GM19468 (cell line): ENCODE data around the gene AP1B1.

Experiments
- ATAC-seq: cut with Tn5 transposase; IDR thresholded peaks from one replicate; pipeline ENCODE4 v1.9.1; 2021; ENCODE audit warnings: mild to moderate bottlenecking, moderate library complexity, moderate number of reproducible peaks; ENCODE audit not compliant: unreplicated experiment; ENCODE audit errors: extremely low read depth

AP1B1 gene

DNA sequence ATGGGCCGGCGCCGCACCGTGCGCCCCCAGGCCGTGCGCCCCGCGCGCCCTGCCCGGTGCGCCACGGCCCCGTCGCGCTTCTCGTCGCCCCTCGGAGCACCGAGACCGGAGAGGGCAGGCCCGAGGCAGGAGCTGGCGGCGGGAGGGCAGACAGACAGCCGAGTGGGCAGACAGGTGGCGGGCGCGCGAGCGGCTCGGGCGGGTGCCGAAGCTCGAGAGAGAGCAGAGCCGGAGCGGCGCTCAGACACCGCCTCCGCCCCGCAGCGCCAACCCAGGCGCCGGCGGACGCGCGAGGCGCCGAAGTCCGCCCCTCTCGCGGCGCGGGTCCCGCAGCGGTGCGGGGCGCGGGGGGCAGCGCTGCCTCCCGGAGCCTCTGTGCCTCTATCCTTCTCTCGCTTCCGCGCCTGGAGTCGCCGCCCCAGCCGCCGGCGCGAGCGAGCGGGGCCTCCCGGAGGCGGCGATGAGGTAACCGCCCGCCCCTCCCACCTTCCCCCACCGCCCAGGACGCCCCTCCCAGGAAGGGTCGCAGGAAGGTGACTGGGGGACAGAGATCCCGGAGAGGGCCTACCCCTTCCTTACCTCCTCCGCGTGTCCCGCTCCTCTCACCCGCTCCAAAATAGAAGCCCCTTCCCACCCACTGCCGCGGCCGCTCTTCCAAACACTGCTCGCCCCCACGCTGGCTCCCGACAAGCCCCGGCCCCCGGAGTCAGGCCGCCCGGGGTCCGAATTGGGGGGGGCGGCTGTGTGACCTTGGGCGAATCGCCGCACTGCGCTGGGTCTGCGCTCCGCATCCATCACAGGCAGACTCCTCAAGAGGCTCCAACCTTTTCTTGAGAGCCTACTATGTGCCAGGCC lies 72.9 kb downstream of the AP1B1 start, which contains the start of gene RASL10A:
TSS of gene RASL10A (minus strand) at position 412 of the 855 bp plus-strand sequence. CDS start 451 bp downstream, outside the sequence.
- ATAC-seq = no peak

DNA sequence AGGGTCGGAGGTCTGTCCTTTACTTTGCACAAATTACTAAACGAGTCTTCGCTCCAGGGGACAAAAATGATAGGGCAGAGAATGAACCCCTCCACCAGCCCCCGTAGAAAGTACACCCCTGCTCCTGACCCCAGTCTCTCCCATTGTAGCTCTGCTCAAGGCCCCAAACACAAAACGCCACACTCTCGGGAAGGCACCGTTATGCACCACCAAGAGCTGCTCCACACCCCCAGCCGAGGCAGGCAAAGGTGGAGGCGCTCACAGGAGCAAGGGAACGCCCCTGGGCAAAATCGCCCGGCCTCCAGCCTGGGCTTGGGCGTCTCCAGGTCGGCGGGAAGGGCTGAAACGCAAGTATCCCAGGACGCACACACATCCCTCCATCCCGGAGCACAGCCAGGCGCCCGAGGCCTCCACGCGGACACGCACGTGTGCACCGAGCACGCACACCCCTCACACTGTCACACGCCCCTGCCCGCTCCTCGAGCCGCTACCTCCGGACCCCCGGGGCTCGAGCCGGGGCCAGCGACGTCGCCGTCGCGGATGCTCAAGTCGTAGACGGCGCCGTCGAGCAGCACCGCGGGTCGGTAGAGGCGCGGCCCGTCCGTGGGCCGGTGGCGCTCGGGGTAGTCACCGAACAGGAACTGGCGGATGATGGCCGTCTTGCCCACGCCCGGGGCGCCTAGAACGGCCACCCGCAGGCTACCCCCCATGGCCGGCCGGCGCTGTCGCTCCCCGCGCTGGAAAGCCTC lies 73.7 kb downstream of the AP1B1 start:
- ATAC-seq = no peak

DNA sequence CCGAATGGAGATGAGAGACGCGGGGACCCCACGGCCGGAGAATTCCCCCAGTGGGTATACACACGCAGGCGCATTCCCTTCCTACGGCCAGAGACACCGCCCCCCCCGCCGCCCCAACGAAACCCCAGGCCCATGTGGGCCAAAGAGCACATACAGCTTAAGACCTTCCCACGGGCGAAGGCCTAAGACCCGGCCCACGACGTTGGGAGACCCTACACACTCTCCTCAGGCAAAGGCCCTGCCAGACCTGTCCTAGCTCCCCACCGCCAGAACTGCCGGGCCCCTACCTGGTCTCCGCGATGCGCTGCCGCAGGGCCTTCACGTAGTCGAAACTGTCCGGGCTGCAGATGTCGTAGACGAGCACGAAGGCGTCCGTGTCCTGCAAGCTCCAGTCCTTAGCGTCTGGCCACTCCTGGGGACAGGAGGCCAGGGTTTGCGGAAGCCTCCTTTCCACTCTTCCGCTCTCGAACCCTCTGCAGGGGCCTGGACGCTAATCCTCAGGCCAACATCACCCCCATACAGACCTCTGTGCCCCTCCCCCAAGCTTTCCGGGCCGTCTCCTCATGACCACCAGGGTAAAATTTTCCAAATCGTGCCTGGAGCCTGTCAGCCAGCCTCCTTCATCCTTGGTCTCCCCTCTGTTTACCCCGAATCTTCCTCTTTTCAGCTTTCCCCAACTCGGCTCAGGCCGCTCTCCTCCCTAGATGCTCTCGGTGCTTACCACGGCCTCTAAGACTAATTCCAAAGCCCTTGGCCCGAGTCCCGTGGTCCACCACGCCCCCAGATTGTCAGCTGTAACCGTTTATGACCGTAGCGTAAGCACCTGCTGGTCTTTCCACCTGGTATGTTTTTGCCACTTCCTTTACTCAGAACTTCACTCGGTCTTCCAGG lies 74.5 kb downstream of the AP1B1 start:
- no peak for ATAC-seq

DNA sequence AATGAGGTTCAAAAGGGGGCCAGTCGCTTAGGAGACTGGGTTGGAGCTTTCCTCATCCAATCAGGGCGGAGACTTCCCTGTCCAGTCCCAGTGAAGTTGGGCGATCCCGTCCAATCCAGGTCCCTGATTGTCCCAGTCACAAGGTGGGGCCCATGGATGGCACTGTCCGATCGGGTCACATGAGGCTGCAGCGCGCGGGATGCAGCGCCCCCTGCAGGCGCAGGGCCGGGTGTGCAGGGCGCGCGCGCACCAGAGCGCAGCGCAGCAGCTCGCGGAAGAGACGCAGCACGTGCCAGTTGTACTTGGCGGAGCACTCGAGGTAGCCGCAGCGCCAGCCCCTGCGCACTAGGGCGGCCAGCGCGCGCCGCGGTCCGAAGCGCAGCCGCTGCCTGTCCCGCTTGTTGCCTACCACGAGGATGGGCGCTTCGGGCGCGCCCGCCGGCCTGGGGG lies 75.2 kb downstream of the AP1B1 start:
- ATAC-seq = no peak

DNA sequence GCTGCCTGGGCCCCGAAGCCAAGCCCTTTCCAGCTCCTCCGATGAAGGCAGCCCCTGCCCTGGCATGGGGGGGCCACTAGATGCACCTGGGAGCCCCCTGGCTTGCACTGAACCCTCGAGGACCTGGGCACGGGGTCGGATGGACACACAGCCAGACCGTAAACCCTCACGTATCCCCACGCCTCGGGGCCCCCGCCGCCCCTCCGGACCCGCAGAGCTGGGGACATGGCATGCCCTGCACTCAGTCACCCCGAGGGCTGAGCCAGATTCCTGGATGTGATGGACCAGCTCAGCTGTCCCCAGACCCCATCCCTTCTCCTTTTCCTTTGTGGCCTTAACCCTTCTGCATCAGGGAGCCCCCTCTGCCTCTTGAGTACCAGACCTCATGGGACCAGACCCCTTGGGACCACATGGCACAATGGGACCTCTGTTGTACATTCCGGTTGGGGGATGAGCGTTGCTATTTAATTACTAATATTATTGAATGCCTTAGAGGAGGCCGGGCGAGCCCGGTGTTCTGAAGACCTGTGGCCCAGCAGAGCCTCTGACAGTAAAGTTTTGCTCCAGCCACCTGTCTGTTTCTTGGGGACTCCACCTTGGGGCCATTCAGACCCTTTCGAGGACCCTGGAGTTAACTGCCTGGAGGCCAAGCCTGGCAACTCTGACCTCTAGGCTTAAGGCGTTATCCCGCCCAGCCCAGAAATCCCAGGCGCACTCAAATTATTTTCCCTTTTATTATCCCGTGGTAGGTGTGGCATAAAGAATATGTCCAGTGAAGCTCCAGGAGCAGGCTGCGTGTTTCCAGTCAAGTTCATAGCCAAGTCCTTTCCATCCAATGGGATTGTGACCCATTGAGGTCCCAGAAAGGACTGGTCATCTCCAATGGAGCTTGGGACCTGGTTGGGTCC lies 75.9 kb downstream of the AP1B1 start:
- ATAC-seq = no peak

DNA sequence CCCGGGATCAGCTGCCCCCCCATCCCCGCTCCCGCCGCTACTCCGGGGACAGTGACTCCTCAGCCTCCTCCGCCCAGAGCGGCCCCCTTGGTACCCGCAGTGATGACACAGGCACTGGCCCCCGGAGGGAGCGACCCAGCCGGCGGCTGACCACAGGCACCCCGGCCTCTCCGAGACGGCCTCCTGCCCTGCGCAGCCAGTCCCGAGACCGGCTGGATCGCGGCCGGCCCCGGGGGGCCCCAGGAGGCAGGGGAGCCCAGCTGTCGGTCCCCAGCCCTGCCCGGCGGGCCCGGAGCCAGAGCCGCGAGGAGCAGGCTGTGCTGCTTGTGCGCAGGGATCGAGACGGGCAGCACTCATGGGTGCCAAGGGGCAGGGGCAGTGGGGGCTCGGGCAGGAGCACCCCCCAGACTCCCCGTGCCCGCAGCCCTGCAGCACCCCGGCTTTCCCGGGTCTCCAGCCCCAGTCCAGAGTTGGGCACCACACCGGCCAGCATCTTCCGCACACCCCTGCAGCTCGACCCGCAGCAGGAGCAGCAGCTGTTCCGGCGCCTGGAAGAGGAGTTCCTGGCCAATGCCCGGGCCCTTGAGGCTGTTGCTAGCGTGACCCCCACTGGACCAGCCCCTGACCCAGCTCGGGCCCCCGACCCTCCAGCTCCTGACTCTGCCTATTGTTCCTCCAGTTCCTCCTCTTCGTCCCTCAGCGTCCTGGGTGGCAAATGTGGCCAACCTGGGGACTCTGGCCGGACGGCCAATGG lies 76.7 kb downstream of the AP1B1 start:
- no peak for ATAC-seq

DNA sequence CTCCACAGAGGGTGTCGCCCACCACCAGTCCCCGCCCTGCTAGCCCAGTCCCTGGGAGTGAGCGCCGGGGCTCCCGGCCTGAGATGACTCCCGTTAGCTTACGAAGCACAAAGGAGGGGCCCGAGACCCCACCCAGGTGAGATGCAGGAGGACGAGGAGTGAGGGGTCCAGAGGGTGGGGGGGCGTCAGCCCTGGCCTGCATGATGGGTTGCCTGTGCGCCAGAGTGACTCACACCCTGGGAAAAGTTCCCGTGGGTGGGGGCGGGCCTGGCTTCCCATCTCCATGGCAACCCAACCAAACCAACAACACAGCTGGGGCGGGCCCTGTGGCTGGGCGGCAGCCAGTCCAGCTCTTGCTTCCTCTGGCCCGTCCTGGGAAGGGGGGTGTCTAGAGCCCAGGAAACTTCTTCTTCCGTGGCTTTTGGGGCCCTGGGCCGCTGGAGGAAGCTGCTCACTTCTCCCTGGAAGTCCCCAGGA lies 77.5 kb downstream of the AP1B1 start:
- no peak for ATAC-seq

DNA sequence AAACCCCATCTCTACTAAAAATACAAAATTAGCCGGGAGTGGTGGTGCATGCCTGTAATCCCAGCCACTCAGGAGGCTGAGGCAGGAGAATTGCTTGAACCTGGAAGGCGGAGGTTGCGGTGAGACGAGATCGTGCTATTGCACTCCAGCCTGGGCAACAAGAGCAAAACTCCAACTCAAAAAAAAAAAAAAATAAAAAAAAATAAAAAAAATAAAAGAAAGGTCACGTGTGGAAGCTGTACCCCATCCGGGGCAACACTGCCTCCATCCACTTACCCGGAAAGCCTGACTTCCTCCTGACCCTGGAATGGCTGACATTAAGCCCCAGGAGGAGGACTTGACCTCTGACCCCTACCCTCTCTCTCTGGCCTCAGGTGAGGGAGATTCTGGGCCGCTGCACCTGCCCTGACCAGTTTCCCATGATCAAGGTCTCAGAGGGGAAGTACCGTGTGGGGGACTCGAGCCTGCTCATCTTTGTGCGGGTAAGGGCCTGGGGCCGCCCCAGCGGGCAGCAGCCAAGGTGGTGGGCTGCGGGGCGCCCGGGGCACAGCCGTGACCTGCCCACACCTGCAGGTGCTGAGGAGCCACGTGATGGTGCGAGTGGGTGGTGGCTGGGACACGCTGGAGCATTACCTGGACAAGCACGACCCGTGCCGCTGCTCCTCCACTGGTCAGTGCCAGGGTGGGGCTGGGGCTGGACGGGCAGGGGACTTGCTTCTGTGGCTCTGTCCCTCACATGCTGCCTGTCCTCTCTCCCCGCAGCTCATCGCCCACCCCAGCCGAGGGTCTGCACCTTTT lies 78.1 kb downstream of the AP1B1 start:
- ATAC-seq = no peak

DNA sequence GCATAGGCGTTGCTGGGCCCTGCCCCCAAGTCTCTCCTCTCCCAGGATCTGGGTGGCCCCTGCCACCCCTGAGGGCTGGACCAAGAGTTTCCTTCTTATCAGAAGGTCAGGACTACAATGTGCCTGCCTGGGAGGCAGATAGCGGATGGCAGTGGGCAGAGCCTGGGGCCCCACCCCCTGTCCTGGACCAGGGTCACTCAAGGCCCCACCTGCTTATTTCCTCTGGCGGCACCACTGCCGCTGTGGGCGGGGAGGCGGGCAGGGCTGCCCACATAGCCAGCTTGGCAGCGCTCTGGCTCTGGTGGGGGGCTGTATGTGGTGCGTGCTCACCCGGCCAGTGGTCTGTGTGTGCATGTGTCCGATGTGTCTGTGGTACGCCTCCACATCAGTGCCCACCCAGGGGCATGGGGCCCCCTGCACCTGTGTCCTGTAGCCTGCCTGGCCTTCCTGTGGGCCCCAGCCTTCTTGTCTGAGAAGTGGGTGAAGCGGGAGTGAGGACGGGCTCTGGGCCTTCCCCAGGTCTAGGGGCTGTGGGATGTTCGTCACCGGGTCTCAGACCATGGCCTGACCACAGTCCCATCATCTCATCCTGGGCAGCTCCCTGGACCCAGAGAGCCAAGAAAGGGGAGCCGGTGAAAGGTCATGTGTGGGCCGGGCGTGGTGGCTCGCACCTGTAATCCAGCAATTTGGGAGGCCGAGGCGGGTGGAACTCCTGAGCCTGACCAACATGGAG lies 78.9 kb downstream of the AP1B1 start:
- ATAC-seq = no peak

DNA sequence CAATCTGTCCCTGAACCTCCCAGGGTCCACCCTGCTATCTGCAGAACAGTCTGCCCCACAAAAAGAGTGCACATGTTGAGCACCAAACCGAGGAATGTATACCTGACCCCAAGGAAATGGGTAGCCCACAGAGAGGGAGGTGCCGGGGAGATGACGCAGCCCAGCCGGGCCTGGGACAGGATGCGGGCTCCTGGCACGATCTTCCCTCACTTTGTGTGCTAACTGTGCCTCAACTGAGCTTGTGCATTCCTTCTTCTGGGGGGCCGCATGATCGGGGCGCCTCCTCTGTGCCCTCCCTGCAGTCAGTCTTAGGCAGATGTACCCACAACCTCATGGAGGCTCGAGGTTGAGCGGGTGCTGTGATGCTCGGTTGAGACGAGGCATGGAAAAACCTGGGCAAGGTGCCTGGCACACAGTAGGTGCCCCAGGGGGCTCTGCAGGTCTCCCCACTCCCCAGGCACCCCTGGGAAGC lies 79.5 kb downstream of the AP1B1 start:
- ATAC-seq = no peak

DNA sequence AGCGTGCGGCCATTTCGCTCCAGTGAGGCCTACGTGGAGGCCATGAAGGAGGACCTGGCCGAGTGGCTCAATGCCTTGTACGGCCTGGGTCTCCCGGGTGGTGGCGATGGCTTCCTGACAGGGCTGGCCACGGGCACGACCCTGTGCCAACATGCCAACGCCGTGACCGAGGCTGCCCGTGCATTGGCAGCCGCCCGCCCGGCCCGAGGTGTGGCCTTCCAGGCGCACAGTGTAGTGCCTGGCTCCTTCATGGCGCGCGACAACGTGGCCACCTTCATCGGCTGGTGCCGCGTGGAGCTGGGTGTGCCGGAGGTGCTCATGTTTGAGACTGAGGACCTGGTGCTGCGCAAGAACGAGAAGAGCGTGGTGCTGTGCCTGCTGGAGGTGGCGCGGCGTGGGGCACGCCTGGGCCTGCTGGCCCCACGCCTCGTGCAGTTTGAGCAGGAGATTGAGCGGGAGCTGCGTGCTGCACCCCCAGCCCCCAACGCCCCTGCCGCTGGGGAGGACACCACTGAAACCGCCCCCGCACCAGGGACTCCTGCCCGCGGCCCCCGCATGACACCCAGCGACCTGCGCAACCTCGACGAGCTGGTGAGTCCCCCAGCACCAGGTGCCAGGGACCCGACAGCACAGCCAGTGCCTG lies 80.1 kb downstream of the AP1B1 start:
- ATAC-seq = no peak

DNA sequence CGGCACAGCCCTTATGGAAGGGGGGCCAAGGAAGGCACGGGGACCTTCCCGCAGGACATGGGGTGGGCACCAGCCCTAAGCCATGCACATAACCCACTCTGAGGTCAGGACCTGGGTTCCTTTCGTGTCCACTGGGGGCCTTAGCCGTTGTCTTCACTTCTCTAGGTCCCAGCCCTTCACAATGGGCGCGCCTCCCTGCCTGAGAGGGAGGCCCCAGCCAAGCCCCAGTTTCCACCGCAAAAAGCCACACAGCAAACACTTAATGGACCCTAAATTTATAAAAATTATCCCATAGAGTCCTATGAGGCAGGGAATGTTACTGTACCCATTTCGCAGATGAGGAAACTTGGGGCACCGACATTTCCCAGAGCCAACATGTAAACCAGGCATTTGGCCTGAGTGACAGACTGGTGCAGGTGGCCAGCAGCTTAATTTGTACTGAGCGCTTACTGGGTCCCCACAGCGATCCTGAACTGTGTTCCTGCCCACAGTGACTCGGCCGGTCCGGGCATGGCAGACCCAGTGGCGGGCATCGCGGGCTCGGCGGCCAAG lies 80.7 kb downstream of the AP1B1 start:
- ATAC-seq = no peak

DNA sequence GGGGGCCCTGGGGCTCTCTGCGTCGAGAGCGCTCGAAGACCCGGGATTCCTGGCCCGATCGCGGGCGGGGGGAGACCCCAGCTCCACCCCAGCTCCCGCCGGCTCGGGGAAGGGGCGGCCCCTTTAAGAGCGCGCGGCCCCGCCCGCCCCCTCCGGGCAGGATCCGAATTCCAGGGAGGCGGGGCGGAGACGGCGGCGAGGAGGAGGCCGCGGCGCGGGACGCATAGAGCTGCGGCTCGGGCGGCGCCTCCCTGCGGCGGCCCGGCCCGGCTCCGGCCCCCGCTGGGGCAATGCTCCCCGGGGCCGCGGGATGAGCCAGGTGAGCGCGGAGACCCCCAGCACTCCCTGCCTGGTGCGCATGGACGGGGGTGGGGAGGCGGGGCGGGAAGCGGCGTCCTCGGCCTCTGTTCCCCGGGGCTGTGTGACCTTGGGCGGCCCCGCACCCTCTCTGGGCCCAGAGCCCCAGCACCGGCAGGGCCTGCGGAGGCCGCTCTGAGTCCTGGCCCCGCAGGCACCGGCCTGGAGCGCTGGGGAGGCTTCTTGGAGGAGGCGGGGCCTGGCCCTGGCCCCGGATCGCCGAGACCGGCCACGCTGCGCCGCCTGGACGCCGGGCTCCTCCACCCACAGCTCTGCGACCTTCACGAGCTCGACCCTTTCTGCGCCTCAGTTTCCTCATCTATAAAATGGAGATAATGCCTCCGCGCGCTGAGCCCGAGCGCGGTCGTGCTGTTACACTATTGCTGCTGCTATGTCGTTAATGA lies 81.4 kb downstream of the AP1B1 start:
- no peak for ATAC-seq

DNA sequence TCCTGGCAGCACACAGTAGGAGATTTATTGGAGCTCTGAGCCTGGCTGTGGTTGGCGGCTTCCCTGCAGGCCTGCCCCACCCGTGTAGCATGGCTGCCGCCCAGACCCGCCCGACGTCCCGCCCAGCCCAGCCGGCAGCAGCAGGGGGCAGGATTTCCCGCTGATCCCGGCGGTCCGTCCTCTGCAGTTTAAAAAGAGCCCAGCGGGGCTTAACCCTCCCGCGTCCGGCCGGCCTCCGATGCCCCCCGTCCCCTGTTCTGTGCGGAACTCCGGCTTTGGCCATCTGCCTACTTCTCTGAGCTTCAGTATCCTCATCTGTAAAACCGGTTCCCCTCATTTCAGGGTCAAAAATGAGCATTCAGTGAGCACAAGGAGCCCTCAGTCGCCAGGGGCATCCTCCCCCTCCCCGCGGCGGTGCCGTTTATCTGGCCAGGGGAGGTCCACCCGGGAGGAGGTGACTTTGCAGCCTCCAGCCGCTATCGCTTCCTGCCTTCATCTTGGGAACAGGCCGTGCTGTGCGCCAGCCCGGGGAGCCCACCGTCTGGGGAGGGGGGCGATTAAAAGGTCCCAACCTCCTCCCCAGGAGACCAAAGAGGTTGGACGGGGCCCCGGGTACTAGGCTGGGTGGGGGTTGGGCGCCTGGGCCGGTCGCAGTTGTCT lies 82.1 kb downstream of the AP1B1 start, which contains the start of gene GAS2L1:
TSS of gene GAS2L1 (plus strand) at position 476 of the 660 bp plus-strand sequence. CDS start 1,456 bp downstream, outside the sequence.
- no peak for ATAC-seq

DNA sequence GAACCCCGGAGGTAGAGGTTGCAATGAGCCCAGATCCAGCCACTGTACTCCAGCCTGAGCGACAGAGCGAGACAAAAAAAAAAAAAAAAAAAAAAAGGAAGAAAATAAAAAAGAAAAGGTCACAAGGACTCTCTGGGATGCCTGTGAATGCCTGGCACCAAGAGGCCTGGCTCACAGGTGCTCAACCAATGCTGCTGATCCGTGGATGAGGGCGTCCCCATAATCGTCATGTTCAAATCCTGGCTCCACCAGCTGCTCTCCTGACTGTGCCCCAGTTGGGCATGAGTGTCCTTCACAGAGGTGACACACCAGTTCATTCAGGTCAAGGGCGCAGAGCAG lies 82.6 kb downstream of the AP1B1 start:
- no peak for ATAC-seq
